Mucosa of descending colon (tissue), 3 donors: ENCODE results near the gene IL17RC. TPM values are rescaled to one million over a fixed set of nuclear protein-coding genes. Genes with fewer than 3 reads are reported as not detected.

Source experiments
- ATAC-seq: fragments of 200-7000 bp; cut with Tn5 transposase; one replicate; pipeline ENCODE4 v1.9.1; 2020; ENCODE audit warnings: mild to moderate bottlenecking, moderate library complexity
- DNase-seq, 3 donors: peaks; one replicate each; pipeline ENCODE4 v3.0.0-alpha.2; 2020
- H3K36me3 ChIP-seq: fragments of 200-600 bp; one replicate; pipeline ENCODE4 v1.8.0; 2021; ENCODE audit warnings: low read depth, mild to moderate bottlenecking
- H3K4me1 ChIP-seq: fragments of 200-600 bp; one replicate; pipeline ENCODE4 v1.8.0; 2021; ENCODE audit warnings: low read depth, mild to moderate bottlenecking
- H3K4me3 ChIP-seq: fragments of 200-600 bp; one replicate; pipeline ENCODE4 v1.8.0; 2021; ENCODE audit warnings: mild to moderate bottlenecking
- H3K9me3 ChIP-seq: fragments of 200-600 bp; one replicate; pipeline ENCODE4 v1.8.0; 2021; ENCODE audit warnings: mild to moderate bottlenecking
- intact Hi-C, 2 donors: fragments of 100-400 bp; cut with DNase I in 1 of 2; cut with micrococcal nuclease in 1 of 2; formaldehyde crosslinking; loops; one replicate each; pipeline versions ENCODE4 v1.11.0 to v1.11.1; 2022; cut with DNase I, micrococcal nuclease
- total RNA-seq, 3 donors: library from RNA; stranded (reverse); fragmentation: NEBNext Ultra II Directional in 2 of 3; extraction: Animal tissue kit (Norgen Biotek cat#: 25700) in 2 of 3; gene quantifications; one replicate each; pipeline versions ENCODE4 v1.2.1 to v1.2.4, GENCODE V29; 2021 to 2023
- TF ChIP-seq, protein P1 (sequence below): fragments of 200-600 bp; IDR thresholded peaks from one replicate; pipeline ENCODE4 v1.8.0; 2022; ENCODE audit warnings: antibody characterized with exemption, mild to moderate bottlenecking
- donor health status: DM: no; HTN: no; CAD: no; lungs with moderate emphysema.
- donor health status: DM: no; HTN: no; CAD: no.
- donor health status: DM: no; HTN: yes; CAD: no.

The IL17RC gene
- total RNA-seq, 3 donors from 2014 or later: 36.1 to 45.6 (median 44.0) TPM

DNA sequence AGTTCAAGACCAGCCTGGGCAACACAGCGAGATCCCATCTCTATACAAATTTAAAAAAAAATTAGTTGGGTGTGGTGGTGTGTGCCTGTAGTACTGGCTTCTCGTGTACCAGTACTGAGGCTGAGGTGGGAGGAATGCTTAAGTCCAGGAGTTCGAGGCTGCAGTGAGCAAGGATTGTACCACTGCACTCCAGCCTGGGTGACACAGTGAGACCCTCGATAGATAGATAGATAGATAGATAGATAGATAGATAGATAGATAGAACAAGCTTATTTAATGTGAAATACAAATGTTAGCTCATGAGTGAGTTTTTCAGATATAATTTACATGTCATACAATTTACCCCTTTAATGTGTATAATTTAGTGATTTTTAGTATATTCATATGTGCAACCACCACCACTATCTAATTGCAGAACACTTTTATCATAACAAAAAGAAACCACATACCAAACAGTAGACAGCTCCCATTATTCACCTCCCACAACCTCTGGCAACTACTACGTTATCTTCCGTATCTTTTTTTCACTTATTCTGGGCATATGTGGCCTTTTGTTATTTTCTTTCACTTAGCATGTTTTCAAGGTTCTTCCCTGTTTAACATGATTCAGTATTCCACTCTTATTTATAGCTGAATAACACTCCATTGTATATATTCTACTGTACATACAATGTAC, 48.4 kb downstream of the IL17RC start:
- no peaks in the 10 kb centered on the region for H3K4me1 ChIP-seq
- no peak for DNase-seq
- no peak overlapping the region for H3K4me3 ChIP-seq
- TF ChIP-seq, protein P1, sequence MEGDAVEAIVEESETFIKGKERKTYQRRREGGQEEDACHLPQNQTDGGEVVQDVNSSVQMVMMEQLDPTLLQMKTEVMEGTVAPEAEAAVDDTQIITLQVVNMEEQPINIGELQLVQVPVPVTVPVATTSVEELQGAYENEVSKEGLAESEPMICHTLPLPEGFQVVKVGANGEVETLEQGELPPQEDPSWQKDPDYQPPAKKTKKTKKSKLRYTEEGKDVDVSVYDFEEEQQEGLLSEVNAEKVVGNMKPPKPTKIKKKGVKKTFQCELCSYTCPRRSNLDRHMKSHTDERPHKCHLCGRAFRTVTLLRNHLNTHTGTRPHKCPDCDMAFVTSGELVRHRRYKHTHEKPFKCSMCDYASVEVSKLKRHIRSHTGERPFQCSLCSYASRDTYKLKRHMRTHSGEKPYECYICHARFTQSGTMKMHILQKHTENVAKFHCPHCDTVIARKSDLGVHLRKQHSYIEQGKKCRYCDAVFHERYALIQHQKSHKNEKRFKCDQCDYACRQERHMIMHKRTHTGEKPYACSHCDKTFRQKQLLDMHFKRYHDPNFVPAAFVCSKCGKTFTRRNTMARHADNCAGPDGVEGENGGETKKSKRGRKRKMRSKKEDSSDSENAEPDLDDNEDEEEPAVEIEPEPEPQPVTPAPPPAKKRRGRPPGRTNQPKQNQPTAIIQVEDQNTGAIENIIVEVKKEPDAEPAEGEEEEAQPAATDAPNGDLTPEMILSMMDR: no peak
- H3K36me3 ChIP-seq: peaks cover 7% of the 10 kb centered on the region
- intact Hi-C loops: no loop called here
- no peak for ATAC-seq
- no peaks in the 10 kb centered on the region for H3K9me3 ChIP-seq

DNA sequence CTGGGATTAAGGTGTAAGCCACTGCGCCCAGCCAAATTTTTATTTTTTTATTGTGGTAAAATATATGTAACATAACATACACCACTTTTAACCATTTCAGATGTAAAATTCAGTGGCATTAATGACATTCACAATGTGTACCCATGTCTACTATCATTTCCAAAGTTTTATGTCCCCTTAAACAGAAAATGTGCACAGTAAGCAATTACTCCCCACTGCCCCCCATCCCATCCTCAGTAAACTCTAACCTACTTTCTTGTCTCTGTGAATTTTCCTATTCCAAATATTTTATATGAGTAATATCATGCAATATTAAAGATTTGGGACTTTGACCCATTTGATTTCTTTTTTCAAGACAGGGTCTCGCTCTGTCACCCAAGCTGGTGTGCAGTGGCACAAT, 49.9 kb downstream of the IL17RC start:
- H3K4me1 ChIP-seq: no peaks in the 10 kb centered on the region
- H3K36me3 ChIP-seq: peaks cover 10% of the 10 kb centered on the region
- ATAC-seq: no peak
- no peak overlapping the region for H3K4me3 ChIP-seq
- intact Hi-C loops: no loop called here
- no peaks in the 10 kb centered on the region for H3K9me3 ChIP-seq
- DNase-seq: no peak
- TF ChIP-seq, protein P1: no peak

DNA sequence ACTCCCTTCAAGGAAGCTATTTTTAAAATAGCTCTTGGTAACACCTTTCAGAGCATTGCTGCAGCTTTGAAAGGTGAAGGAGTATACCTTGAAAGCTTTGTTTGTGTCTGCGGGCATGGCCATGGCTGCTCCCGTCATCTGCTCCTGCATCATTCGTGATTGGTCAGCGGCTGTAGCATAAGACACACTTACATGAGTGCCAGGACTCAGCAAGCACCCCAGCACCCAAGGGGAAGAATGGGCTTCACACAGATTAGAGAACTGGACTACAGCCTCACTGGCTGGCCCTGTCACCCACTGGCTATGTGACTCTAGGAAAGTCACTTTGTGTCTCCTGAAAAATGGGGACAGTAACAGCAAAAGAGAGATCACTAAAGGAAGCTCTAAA, 52.7 kb downstream of the IL17RC start:
- DNase-seq (no peak), ATAC-seq (no peak)
- H3K4me3 ChIP-seq: no peak overlapping the region
- TF ChIP-seq, protein P1: no peak
- H3K4me1 ChIP-seq: no peaks in the 10 kb centered on the region
- intact Hi-C loops: no loop called here
- peaks cover 17% of the 10 kb centered on the region for H3K36me3 ChIP-seq
- no peaks in the 10 kb centered on the region for H3K9me3 ChIP-seq

DNA sequence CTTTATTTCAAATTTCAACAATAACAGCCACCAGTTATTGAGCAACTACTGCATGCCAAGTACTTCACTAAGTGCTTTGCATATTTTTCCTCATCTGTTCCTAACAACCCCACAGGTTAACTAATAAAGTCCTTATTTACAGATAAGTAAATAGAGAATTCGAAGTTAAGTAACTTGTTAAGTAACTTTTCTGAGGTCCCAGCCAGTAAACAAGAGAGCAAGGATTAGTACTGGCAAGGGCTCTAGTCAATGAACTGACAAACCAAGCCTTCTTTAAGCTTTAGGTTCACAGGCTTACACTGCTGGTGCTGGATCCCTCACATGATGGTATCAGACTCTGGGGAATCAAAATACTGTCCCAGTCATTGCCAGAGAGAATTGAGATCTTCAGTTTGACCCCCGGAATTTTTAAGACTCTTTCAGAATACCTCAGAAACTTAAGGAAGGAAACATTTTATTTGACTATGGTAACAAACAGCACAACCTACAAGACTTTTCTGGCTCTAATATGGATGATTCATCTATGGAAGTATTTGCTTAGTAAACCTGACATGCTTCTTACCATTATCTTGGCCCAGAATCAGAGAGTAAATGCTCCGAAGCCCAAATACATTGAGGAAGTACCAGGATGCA, 53.2 kb downstream of the IL17RC start:
- peaks cover 17% of the 10 kb centered on the region for H3K36me3 ChIP-seq
- H3K4me3 ChIP-seq: no peak overlapping the region
- H3K4me1 ChIP-seq: no peaks in the 10 kb centered on the region
- DNase-seq: no peak
- TF ChIP-seq, protein P1: no peak
- no peak for ATAC-seq
- intact Hi-C loops: no loop called here
- no peaks in the 10 kb centered on the region for H3K9me3 ChIP-seq

DNA sequence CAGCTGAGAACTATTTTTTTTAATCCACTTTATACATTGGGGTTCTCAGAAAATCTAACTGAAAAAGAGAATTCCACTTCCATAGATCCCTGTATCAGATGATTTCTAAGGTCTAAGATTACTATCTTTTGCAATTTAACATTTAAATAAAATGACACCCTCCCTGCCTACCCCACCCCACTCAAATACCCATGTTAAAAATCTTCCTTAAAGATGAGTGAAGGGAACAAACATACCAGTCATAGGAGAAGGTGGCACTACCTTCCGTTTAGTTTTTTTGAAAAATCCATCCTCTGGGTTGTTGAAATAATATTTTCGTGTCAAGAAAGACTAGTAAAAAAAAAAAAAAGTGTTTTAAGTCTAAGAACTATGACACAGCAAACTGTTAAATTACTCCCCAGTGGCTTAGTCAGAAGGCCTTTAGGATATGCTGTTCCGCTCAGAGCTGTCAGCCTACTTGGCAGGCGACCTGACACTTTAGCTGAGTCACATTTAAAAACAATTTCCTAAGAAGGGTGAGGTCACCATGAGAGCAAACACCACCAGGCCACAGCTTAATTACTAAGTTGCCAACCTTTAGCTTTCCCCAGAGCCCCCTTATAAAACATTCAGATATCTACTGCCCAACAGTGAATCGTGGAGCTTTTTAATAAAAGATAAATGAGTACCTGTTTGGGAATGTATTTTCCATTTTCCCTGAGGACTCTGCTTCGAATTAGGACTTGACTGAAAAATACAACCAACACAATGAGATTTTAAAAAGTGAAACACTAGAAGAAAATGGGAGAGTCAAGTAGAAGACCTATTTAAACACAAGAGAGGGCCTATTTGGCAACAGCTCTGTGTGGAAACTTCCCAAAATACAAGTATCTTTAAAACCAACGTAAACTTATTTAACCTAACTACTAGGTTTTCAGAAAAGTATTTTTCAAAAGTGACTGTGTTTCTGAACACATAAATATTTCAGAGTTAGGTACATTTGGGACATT, 60.1 kb downstream of the IL17RC start:
- ATAC-seq (peak; percentile 97), DNase-seq (peak in 1 of 3 donors; percentile 31)
- TF ChIP-seq, protein P1: no peak
- Histone ChIP-seq H3K4me1 (no peaks in the 10 kb centered on the region), H3K4me3 (no peak overlapping the region), H3K36me3 (peaks cover 7% of the 10 kb centered on the region), H3K9me3 (no peaks in the 10 kb centered on the region)
- intact Hi-C loops: no loop called here
